Measurements from ENCODE around the gene DNAJC10.

The DNAJC10 gene

GRCh38 chr2:182804128-182804527 lies 88.1 kb downstream of the DNAJC10 start:
- no peak for DNase-seq

- no peak for DNase-seq
These were observed 91.3 kb downstream of the DNAJC10 start for GRCh38 chr2:182807319-182807718.

GRCh38 chr2:182810087-182810486 lies 94.0 kb downstream of the DNAJC10 start:
- DNase-seq, result no peak

- DNase-seq, result no peak
These were observed 98.3 kb downstream of the DNAJC10 start for GRCh38 chr2:182814380-182814779.

- no peak for DNase-seq
These were observed 98.7 kb downstream of the DNAJC10 start for GRCh38 chr2:182814804-182815203.

- peak; percentile 4 for DNase-seq
These were observed 100.8 kb downstream of the DNAJC10 start for GRCh38 chr2:182816866-182817265.

- DNase-seq, result no peak
These were observed 101.5 kb downstream of the DNAJC10 start for GRCh38 chr2:182817558-182817957.

GRCh38 chr2:182818501-182818900 lies 102.4 kb downstream of the DNAJC10 start:
- no peak for DNase-seq

GRCh38 chr2:182818925-182819324 lies 102.9 kb downstream of the DNAJC10 start:
- DNase-seq, result no peak

GRCh38 chr2:182819412-182819811 lies 103.4 kb downstream of the DNAJC10 start:
- DNase-seq, result no peak

- peak; percentile 15 for DNase-seq
These were observed 105.1 kb downstream of the DNAJC10 start for GRCh38 chr2:182821182-182821581.

GRCh38 chr2:182822733-182823132 lies 106.7 kb downstream of the DNAJC10 start:
- no peak for DNase-seq

- DNase-seq, result no peak
These were observed 108.2 kb downstream of the DNAJC10 start for GRCh38 chr2:182824056-182824766.

GRCh38 chr2:182824767-182825158 lies 108.7 kb downstream of the DNAJC10 start:
- no peak for DNase-seq

GRCh38 chr2:182826064-182826463 lies 110.0 kb downstream of the DNAJC10 start:
- no peak for DNase-seq

GRCh38 chr2:182826496-182826895 lies 110.4 kb downstream of the DNAJC10 start:
- DNase-seq, result no peak

GRCh38 chr2:182827182-182827879 lies 111.3 kb downstream of the DNAJC10 start:
- DNase-seq, result no peak

GRCh38 chr2:182831101-182831500 lies 115.0 kb downstream of the DNAJC10 start:
- DNase-seq, result no peak

- no peak for DNase-seq
These were observed 115.9 kb downstream of the DNAJC10 start for GRCh38 chr2:182831921-182832320.

GRCh38 chr2:182833084-182833854 lies 117.2 kb downstream of the DNAJC10 start:
- DNase-seq, result no peak

GRCh38 chr2:182834293-182834692 lies 118.2 kb downstream of the DNAJC10 start:
- DNase-seq, result no peak

- no peak for DNase-seq
These were observed 120.4 kb downstream of the DNAJC10 start for GRCh38 chr2:182836451-182836850.
